GM19043 (cell line): ENCODE results near the gene ANKRD50.

Source experiments
- ATAC-seq: cut with Tn5 transposase; IDR thresholded peaks from one replicate; pipeline ENCODE4 v1.9.1; 2021; ENCODE audit warnings: low read depth; ENCODE audit not compliant: unreplicated experiment

Gene ANKRD50, protein sequence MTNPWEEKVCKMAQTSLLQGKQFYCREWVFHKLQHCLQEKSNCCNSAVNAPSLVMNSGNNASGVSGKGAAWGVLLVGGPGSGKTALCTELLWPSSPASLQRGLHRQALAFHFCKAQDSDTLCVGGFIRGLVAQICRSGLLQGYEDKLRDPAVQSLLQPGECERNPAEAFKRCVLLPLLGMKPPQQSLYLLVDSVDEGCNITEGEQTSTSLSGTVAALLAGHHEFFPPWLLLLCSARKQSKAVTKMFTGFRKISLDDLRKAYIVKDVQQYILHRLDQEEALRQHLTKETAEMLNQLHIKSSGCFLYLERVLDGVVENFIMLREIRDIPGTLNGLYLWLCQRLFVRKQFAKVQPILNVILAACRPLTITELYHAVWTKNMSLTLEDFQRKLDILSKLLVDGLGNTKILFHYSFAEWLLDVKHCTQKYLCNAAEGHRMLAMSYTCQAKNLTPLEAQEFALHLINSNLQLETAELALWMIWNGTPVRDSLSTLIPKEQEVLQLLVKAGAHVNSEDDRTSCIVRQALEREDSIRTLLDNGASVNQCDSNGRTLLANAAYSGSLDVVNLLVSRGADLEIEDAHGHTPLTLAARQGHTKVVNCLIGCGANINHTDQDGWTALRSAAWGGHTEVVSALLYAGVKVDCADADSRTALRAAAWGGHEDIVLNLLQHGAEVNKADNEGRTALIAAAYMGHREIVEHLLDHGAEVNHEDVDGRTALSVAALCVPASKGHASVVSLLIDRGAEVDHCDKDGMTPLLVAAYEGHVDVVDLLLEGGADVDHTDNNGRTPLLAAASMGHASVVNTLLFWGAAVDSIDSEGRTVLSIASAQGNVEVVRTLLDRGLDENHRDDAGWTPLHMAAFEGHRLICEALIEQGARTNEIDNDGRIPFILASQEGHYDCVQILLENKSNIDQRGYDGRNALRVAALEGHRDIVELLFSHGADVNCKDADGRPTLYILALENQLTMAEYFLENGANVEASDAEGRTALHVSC (N-terminal part only)

GRCh38 chr4:124712372-124713184 lies at the start of gene ANKRD50:
TSS of gene ANKRD50 (minus strand) at chr4:124712732. CDS start at chr4:124710511, 2,221 bp downstream.
- ATAC-seq = peak; percentile 54

GRCh38 chr4:124757126-124757525 lies 44.6 kb upstream of the ANKRD50 start:
- no peak for ATAC-seq

DNA sequence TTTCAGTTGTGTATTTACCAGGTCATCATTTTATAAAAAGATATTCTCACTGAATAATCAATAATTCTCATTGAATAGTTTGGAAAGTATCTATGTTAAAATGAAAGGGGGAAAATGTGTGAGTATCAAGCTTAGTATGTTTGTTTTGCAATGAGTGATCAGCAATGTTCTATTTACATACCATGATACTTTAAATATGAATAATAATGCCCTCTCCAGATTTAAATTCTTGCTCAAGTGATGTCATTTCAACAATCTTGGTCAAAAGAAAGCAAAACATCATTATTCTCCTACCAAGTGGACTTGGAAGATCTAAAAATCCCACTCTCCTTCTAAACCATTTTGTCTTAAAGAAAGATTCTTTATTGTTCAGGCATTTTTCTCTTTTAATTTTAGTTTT lies 42.1 kb upstream of the ANKRD50 start:
- no peak for ATAC-seq

GRCh38 chr4:124753941-124754581 lies 41.5 kb upstream of the ANKRD50 start:
- no peak for ATAC-seq

DNA sequence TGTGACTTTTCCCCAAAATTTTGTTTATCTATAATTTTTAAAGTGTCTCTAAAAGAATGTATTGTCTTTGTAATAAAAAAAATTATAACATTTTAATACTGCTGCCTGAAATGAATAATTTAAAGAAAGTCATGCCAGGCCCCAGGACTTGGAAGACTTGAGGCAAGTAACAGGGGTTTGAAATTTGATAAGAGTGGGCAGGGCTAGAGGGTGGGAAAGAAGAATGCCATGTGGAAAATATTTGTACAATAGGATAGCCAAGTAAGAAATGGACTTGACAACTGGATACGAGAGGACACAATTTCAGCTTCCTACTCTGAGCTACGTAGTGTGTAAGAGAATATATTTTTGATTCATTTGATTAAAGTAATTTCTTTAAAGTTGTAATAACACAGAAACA lies 36.9 kb upstream of the ANKRD50 start:
- no peak for ATAC-seq

DNA sequence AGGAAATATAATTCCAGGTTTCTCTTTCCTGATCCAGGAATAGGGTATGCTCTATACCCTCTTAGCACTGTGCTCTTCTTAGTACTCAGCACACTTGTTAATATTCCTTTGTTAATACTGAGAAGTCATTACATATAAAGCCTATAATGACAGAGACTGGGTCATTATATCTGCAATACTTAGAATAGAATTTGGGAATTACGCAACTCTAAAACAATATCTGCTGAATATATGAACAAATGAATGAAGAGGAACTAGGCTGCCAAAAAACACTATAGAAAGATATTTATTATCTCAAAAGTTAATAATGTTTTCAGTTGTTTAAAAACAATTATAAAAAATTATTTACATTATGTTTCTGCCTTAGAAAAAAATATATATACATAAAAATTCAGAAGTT lies 36.4 kb upstream of the ANKRD50 start:
- ATAC-seq = no peak

DNA sequence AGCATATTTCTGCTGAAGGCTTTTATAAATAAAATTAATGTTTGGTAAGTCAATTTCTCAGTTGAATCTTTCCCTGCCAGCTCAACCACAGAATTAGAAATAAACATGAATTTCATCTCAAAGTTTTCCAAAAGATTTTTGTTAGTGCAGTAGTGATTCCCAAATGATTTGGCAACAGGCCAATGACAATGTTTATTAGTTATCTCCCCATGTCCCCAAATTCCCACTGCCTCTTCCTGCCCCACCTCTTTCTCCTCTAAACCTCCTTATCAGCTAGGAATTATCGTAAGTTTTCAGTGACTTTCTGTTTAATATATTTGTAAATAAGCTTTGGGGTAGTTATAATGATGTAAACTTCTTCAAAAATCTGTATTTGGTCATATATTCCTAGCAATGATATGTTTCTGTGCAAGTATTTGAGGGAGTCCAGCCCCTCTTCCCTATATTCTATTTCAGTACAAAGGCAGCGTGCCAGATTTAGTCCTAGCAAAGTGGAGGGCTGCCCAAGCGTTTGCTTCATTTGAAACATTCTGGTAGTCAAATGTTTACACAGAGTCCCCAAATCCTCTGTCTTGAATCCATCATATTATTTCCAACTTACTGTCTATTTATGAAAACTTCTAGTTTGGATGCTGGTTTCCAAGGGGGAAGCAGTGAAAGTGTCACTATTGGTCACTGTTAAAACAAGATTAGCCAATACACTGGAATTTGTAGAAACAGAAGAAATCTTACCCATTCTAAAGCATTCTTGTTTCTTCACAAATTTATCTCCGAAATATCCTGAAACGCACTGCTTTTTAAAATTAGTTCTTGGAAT lies 33.7 kb upstream of the ANKRD50 start:
- no peak for ATAC-seq

- ATAC-seq = no peak
Measured at GRCh38 chr4:124743711-124744110, 31.2 kb upstream of the ANKRD50 start.

DNA sequence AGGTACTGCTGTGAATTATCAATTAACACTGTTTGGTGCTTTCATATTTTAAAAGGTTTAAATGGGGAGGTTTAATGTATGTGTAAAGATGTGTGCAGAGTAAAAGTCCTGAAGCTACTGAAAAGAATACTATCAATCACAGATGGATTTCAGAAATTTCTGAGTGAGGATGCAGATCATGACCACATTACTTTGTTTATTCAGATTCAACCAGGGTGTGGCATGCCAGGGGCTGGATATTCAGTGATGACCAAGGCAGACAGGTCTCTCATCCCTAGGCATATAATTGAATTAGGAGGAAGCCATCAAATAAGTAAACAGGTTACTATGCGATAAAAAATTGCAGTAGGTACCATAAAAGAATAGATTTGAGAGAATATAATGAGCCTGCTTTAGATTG lies 28.0 kb upstream of the ANKRD50 start:
- no peak for ATAC-seq

- ATAC-seq = no peak
Measured at GRCh38 chr4:124738994-124739393, 26.5 kb upstream of the ANKRD50 start.

GRCh38 chr4:124737619-124738018 lies 25.1 kb upstream of the ANKRD50 start:
- ATAC-seq = no peak

DNA sequence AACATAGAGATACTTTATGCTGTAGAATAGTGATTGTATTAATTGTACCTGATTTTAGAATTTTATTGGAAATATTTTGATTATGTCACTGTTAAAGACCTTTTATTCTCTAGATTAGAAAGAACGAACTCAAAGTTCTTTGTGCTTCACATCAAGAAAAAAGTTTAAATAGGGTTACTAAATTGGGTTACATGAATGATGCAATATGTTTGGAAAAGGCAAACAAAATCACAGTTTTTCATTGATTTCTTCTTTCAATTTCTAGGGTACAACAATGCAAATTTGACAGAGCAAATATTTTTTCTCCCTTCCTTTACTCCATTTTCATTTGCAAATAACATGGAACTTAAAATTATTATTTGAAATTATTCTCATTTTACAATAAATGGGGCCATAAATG lies 24.0 kb upstream of the ANKRD50 start:
- ATAC-seq = no peak

DNA sequence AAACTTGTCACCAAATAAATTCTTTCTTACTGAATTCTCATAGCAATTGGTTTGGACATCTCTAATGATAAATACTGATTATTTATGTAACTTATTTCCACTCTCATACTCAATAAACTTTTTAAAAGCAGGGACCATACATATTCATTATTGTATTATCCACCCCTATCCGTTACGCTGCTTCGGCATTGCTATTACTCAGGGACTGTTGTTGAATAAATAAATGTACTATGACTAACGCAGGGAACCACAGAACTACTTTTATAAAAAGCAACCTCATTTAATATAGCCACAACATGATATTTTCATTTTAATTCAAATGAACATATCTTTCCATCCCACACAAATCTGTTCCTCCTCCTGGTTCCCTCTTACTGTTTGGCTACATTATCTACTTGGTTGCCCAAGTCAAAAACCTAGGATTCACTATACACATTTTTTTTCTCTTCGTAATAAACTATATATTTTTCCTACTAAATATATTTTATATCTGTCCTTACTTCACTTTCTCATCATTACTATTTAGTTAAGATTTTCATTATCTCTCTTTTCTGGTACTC lies 14.9 kb upstream of the ANKRD50 start:
- ATAC-seq = no peak

DNA sequence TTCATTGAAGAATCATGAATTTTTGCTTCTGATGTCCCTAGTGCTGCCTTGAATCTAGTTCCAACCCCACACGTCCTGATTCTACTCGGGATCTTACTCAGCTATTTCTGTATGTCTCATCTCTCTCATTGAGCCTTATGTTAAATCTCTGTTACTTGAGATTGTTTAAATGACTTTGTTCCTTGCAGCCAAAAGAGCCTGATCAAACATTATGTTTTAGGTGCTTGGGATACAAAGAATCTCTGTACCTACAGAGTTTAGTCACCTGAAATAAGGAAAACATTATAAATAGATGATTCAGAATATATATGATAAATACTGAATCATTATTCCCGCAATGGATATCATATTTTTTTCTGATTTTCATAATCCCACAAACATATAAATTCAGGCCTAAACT lies 13.7 kb upstream of the ANKRD50 start:
- no peak for ATAC-seq

GRCh38 chr4:124722071-124722470 lies 9.5 kb upstream of the ANKRD50 start:
- ATAC-seq = no peak

GRCh38 chr4:124717101-124717500 lies 4.6 kb upstream of the ANKRD50 start:
- no peak for ATAC-seq

- ATAC-seq = peak; percentile 26
Measured at GRCh38 chr4:124713185-124713592, 657 bp upstream of the ANKRD50 start.

- ATAC-seq = peak; percentile 20
Measured at GRCh38 chr4:124711471-124712371, 811 bp downstream of the ANKRD50 start.
